ENCODE measurements around the gene HES2.
"Not testable (repeated sequence)": the region's sequence is repeated elsewhere in the genome, so short reads cannot be mapped to it uniquely, and the experiment has no call there.

Gene HES2

DNA sequence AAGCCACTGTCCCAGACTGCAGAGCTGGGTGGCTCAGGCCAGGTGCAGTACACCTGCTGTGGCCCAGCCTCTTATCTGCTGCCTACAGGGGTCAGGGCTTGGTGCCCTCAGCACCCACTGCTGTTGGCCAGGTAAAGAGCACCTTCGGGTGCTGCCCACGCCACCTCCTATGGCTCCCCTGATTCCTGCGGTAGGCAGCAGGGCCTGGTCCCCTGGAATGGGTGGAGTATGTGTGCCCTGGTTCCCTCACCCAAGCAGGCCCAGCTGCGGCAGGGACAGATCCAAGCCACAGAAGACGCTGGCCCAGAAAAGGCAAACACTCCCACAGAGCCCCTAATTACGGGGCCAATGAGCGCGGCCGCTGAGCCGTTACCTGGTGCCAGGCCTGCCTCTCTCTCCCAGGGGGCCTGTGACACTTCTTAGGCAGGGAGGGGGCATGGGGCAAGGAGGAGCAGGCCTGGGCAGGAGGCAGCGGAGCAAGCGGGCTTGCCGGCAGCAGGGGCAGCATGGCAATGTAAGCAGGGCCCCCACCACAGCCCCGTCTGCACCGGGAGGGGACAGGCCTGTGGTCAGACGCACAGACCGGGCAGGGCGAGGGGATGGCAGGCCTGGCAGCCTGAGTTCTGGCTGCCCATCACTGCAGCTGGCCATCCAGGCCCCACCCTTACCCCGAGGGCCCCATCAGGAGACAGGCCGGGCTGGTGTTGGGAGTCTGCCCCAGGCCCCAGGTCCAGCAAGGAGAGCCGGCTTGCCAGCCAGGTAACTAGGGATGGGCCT is 23.8 kb upstream of the HES2 start:
- WGBS, result 92% methylated on average over 21 of the region's 21 CpGs
- H3K27me3 ChIP-seq (ENCODE audit: insufficient read depth, low read length), result peaks cover 48% of the 10 kb centered on the region
- no peak overlapping the region for H3K4me3 ChIP-seq (ENCODE audit: low read length)
- no peaks in the 10 kb centered on the region for H3K9me3 ChIP-seq (ENCODE audit: insufficient read depth, low read depth, low read length)
- H3K9ac ChIP-seq (ENCODE audit: low read depth, low read length), result no peak overlapping the region
- H3K36me3 ChIP-seq (ENCODE audit: insufficient read depth, low read length), result no peaks in the 10 kb centered on the region
- H3K27ac ChIP-seq (ENCODE audit: low read depth, low read length), result no peak overlapping the region
- H3K4me1 ChIP-seq (ENCODE audit: insufficient read depth, low read length), result no peaks in the 10 kb centered on the region

DNA sequence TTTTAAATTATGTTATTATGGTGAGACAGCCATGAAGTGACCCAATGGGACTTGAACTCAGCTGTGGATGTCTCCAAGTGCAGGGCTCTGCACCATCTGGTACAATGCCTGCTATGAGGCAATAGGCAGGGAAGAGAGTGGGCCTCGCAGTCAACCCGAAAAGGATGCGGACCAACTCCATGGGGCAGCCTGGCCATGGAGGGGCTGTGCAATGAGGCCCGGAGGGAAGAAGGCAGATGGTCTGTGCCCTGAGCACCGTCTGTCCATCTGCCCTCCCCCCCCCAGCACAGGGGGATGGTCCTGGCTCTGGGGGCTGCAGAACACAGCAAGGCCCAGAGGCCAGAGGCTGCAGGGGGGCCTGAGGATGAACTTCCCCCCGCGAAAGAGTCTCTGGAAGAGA is 21.9 kb upstream of the HES2 start:
- Histone ChIP-seq H3K9ac (ENCODE audit: low read depth, low read length) (no peak overlapping the region), H3K36me3 (ENCODE audit: insufficient read depth, low read length) (no peaks in the 10 kb centered on the region), H3K27me3 (ENCODE audit: insufficient read depth, low read length) (peaks cover 34% of the 10 kb centered on the region), H3K27ac (ENCODE audit: low read depth, low read length) (no peak overlapping the region), H3K9me3 (ENCODE audit: insufficient read depth, low read depth, low read length) (no peaks in the 10 kb centered on the region), H3K4me1 (ENCODE audit: insufficient read depth, low read length) (no peaks in the 10 kb centered on the region), H3K4me3 (ENCODE audit: low read length) (no peak overlapping the region)
- 75% methylated on average over 7 of the region's 7 CpGs for WGBS

DNA sequence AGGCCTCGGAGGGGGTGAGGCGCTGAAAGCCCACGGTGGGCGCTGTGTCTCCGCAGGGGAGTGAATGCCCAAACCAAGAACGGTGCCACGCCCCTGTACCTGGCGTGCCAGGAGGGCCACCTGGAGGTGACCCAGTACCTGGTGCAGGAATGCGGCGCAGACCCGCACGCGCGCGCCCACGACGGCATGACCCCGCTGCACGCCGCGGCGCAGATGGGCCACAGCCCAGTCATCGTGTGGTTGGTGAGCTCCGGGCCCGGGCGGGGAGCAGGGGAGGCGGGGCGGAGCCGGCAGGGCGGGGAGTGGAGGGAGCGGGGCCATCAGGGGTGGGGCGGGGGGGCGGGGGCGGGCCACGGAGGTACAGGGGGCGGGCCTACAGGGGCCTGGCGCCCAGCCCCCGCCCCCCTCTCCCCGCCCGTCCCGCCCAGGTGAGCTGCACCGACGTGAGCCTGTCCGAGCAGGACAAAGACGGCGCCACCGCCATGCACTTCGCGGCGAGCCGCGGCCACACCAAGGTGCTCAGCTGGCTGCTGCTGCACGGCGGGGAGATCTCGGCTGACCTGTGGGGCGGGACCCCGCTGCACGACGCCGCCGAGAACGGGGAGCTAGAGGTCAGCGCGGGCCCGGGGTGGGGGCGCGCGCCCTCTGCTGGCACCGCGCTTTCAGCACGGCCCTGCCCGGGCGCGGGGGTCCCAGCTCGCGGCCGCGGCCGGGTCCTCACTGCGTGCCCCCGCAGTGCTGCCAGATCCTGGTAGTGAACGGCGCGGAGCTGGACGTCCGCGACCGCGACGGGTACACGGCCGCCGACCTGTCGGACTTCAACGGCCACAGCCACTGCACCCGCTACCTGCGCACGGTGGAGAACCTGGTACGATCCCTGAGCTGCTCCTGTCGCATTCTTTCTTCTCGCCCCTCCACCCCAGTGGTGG is 20.7 kb upstream of the HES2 start:
- peak overlapping the region; percentile 60 for H3K4me3 ChIP-seq (ENCODE audit: low read length)
- H3K27me3 ChIP-seq (ENCODE audit: insufficient read depth, low read length), result peaks cover 31% of the 10 kb centered on the region
- H3K9ac ChIP-seq (ENCODE audit: low read depth, low read length), result no peak overlapping the region; the same call in 1 of the 2 replicates
- no peaks in the 10 kb centered on the region for H3K4me1 ChIP-seq (ENCODE audit: insufficient read depth, low read length)
- WGBS, result 10% methylated on average over 90 of the region's 101 CpGs
- H3K9me3 ChIP-seq (ENCODE audit: insufficient read depth, low read depth, low read length), result no peaks in the 10 kb centered on the region
- H3K36me3 ChIP-seq (ENCODE audit: insufficient read depth, low read length), result no peaks in the 10 kb centered on the region
- H3K27ac ChIP-seq (ENCODE audit: low read depth, low read length), result no peak overlapping the region

DNA sequence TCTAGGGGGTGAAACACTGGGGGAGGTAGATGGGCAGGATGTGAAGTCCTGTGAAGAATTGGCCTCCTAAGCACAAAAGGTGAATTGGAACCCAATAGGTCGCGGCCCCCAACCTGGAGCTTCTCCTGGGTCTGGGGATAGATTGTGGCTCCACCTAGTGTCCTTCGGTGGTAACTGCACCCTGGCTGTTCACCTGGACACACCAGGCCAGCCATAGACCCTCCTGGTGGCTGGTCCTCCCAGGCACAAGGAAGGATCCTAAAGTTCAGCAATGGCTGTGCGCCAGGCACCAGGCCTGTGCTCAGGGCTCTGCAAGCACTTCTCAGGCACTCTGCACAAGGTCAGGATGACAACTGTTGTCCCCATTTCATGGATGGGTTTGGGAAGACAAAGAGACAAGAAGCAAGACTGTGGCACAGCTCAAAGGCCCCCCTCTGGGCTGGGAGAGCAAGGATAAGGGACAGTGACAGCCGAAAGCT is 18.4 kb upstream of the HES2 start:
- no peak overlapping the region for H3K4me3 ChIP-seq (ENCODE audit: low read length)
- no peaks in the 10 kb centered on the region for H3K36me3 ChIP-seq (ENCODE audit: insufficient read depth, low read length)
- no peak overlapping the region for H3K27ac ChIP-seq (ENCODE audit: low read depth, low read length)
- H3K4me1 ChIP-seq (ENCODE audit: insufficient read depth, low read length), result no peaks in the 10 kb centered on the region
- H3K9me3 ChIP-seq (ENCODE audit: insufficient read depth, low read depth, low read length), result no peaks in the 10 kb centered on the region
- peaks cover 31% of the 10 kb centered on the region for H3K27me3 ChIP-seq (ENCODE audit: insufficient read depth, low read length)
- WGBS, result 27% methylated on average over 5 of the region's 5 CpGs
- H3K9ac ChIP-seq (ENCODE audit: low read depth, low read length), result no peak overlapping the region

DNA sequence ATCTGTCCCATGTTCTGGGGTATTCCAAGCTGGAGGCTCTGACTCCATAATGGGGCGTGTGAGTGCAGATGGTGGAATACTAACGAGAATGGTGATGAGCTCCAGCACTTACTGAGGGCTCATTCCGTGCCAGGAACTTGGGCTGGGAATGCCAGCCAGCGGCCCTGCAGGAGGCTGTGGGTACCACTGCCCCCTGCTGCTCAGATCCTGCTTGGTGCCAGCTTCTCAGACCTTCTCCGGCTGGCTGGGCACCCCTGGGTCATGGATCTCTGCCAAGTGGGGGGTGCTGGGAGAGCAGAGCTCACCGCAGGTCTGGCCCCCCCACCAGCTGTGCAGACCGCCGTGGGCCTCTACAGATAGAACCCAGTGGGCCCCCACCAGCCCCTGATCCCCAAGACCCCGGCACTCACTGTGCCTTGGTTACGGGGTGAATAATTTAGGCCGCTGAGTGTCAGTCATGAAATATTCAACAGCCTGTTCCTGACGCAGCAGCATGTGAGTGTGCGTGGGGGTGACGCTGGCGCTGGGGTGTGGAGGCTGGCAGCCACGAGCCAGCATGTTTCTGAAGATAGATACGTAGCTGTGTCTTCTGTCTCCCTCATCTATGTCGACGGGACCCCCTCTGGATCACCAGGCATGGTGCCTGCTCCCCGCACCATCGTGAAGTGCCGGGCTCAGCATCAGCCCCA is 17.4 kb upstream of the HES2 start:
- H3K9ac ChIP-seq (ENCODE audit: low read depth, low read length); H3K4me3 ChIP-seq (ENCODE audit: low read length); H3K27ac ChIP-seq (ENCODE audit: low read depth, low read length); H3K36me3 ChIP-seq (ENCODE audit: insufficient read depth, low read length); H3K9me3 ChIP-seq (ENCODE audit: insufficient read depth, low read depth, low read length); H3K4me1 ChIP-seq (ENCODE audit: insufficient read depth, low read length): not testable (repeated sequence)
- WGBS, result 84% methylated on average over 22 of the region's 22 CpGs
- H3K27me3 ChIP-seq (ENCODE audit: insufficient read depth, low read length), result peaks cover 33% of the 10 kb centered on the region

DNA sequence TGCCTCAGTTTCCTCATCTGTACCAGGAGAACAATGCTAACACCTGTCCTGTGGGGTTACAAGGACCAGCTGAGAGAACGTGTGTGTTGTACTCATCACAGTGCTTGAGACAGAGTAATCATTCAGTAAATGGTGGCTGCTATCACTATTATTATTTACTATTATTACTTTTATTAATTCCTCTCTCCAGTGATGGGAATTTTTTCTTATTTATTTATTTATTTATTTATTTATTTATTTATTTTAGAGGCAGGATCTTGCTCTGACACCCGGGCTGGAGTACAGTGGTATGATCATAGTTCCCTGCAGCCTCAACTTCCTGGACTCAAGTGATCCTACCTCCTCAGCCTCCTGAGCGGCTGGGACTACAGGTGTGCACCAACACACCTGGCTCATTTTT is 16.6 kb upstream of the HES2 start:
- H3K9me3 ChIP-seq (ENCODE audit: insufficient read depth, low read depth, low read length); H3K27ac ChIP-seq (ENCODE audit: low read depth, low read length); H3K4me3 ChIP-seq (ENCODE audit: low read length); H3K9ac ChIP-seq (ENCODE audit: low read depth, low read length); H3K4me1 ChIP-seq (ENCODE audit: insufficient read depth, low read length); H3K36me3 ChIP-seq (ENCODE audit: insufficient read depth, low read length): not testable (repeated sequence)
- WGBS, result 100% methylated on average over 3 of the region's 3 CpGs
- H3K27me3 ChIP-seq (ENCODE audit: insufficient read depth, low read length), result peaks cover 27% of the 10 kb centered on the region

DNA sequence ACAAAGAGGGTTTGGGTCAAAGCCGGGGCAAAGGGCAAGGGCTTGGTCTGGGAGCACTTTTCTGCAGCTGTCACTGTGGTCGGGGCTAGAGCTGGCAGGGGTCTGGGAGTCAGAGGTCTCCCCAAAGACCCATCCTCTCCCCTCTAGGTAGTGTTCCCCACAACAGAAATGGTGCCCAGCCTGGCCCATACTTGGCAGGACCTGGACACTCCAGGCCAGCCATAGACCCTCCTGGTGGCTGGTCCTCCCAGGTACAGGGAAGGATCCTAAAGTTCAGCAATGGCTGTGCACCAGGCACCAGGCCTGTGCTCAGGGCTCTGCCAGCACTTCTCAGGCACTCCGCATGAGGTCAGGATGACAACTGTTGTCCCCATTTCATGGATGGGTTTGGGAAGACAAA is 15.8 kb upstream of the HES2 start:
- H3K9ac ChIP-seq (ENCODE audit: low read depth, low read length), result no peak overlapping the region
- H3K9me3 ChIP-seq (ENCODE audit: insufficient read depth, low read depth, low read length), result no peaks in the 10 kb centered on the region
- no peak overlapping the region for H3K4me3 ChIP-seq (ENCODE audit: low read length)
- 84% methylated on average over 2 of the region's 3 CpGs for WGBS
- H3K4me1 ChIP-seq (ENCODE audit: insufficient read depth, low read length), result no peaks in the 10 kb centered on the region
- peaks cover 20% of the 10 kb centered on the region for H3K27me3 ChIP-seq (ENCODE audit: insufficient read depth, low read length)
- no peaks in the 10 kb centered on the region for H3K36me3 ChIP-seq (ENCODE audit: insufficient read depth, low read length)
- no peak overlapping the region for H3K27ac ChIP-seq (ENCODE audit: low read depth, low read length)

DNA sequence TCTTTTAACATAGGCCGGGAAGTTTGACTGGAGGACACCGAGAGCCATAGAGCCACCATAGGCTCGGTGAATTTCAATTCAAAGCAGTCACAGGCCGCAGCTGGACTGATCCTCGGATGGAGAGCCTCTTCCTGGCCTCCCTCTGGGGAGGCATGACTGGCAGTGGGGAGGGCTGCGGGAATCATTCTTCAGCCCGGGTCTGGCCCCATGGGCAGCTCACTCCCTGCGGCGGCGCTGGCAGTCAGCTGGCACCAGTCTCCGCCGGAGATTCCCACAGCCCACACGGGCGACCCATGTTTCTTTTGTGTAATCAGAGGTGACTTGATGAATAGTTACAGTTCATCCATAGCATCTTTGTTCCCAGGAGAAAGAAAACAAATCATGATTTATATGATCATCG is 15.4 kb upstream of the HES2 start:
- no peak overlapping the region for H3K9ac ChIP-seq (ENCODE audit: low read depth, low read length)
- peaks cover 19% of the 10 kb centered on the region for H3K27me3 ChIP-seq (ENCODE audit: insufficient read depth, low read length)
- no peak overlapping the region for H3K4me3 ChIP-seq (ENCODE audit: low read length)
- no peak overlapping the region for H3K27ac ChIP-seq (ENCODE audit: low read depth, low read length)
- 95% methylated on average over 15 of the region's 15 CpGs for WGBS
- H3K4me1 ChIP-seq (ENCODE audit: insufficient read depth, low read length), result no peaks in the 10 kb centered on the region; the same call in 1 of the 2 replicates
- H3K36me3 ChIP-seq (ENCODE audit: insufficient read depth, low read length), result no peaks in the 10 kb centered on the region
- no peaks in the 10 kb centered on the region for H3K9me3 ChIP-seq (ENCODE audit: insufficient read depth, low read depth, low read length)

DNA sequence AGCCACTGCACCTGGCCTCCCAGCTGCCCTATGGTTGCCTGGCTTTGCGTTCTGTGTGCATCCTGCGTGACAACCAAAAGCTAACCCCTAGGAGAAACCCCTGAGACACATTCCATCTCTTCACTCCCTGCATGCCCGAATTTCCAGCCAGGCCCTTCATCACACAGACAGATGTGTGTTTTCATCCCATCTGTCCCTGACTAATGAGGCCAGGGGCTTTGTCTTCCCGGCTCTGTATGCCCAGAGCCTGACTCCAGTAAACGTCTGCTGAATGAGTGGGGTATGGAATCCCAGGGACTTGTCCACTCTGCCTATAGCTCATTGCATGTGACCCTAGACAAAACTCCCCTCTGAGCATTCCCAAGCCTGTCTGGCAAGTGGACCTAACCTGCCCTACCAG is 14.5 kb upstream of the HES2 start:
- Histone ChIP-seq H3K27me3 (ENCODE audit: insufficient read depth, low read length) (peaks cover 10% of the 10 kb centered on the region), H3K9me3 (ENCODE audit: insufficient read depth, low read depth, low read length) (no peaks in the 10 kb centered on the region), H3K4me3 (ENCODE audit: low read length) (no peak overlapping the region), H3K27ac (ENCODE audit: low read depth, low read length) (no peak overlapping the region), H3K4me1 (ENCODE audit: insufficient read depth, low read length) (no peaks in the 10 kb centered on the region; the same call in 1 of the 2 replicates), H3K9ac (ENCODE audit: low read depth, low read length) (no peak overlapping the region), H3K36me3 (ENCODE audit: insufficient read depth, low read length) (no peaks in the 10 kb centered on the region)
- WGBS, result 93% methylated on average over 5 of the region's 5 CpGs

DNA sequence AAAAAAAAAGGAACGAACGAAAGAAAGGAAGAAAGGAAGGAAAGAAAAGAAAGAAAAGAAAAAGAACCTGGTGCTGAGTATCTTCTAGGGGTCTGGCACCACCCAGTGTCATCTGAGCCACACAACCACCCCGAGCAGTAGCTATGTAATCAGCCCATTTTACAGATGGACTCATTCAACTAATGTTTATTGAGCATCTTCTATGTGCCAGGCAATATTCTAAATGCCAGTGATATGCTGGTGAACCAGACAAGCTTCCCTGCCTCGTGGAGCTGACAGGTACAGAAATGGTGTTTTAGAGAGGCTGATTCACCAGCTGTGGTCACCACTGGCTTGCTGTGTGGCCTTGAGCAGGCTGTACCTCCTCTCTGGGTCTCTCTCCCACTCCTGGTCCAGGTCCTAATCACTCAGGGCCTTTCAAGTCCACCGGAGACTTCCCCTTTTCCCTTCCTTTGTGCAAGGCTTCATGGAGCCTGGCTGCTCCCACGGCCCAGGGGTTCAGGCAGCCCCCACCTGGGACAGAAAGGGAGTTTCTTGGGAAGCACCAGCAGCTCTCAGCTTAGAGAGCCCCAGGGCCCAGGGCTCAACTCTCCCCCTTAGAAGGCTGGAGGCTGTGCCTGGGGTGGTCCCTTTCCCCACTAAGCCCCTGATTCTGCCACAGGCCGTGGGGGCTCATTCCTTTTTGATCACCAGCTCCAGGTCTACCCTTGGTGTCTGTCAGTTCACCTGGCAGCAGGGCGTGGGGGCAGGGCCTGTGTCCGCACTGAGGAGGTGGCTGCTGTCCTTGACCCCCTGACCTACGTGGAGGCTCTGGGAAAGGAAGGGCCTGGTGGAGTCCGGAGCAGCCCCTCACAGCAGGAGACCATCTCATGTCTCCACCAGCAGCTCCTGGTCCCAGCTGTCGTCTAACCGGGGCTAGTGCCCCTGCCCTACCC is 12.2 kb upstream of the HES2 start:
- 70% methylated on average over 11 of the region's 13 CpGs for WGBS

More for the DNA sequence above, 12.2 kb upstream of the HES2 start:
- H3K9me3 ChIP-seq (ENCODE audit: insufficient read depth, low read depth, low read length); H3K4me1 ChIP-seq (ENCODE audit: insufficient read depth, low read length); H3K27ac ChIP-seq (ENCODE audit: low read depth, low read length); H3K4me3 ChIP-seq (ENCODE audit: low read length); H3K36me3 ChIP-seq (ENCODE audit: insufficient read depth, low read length); H3K9ac ChIP-seq (ENCODE audit: low read depth, low read length): not testable (repeated sequence)
- H3K27me3 ChIP-seq (ENCODE audit: insufficient read depth, low read length), result peaks cover 13% of the 10 kb centered on the region

All from HUES64 (cell line).